Measurements from ENCODE around the gene PLCG2.
A peak's percentile ranks its signal among the peaks of the same experiment; 100 is the strongest.
"Not testable (repeated sequence)": the region's sequence is repeated elsewhere in the genome, so short reads cannot be mapped to it uniquely, and the experiment has no call there.

PLCG2 gene

DNA sequence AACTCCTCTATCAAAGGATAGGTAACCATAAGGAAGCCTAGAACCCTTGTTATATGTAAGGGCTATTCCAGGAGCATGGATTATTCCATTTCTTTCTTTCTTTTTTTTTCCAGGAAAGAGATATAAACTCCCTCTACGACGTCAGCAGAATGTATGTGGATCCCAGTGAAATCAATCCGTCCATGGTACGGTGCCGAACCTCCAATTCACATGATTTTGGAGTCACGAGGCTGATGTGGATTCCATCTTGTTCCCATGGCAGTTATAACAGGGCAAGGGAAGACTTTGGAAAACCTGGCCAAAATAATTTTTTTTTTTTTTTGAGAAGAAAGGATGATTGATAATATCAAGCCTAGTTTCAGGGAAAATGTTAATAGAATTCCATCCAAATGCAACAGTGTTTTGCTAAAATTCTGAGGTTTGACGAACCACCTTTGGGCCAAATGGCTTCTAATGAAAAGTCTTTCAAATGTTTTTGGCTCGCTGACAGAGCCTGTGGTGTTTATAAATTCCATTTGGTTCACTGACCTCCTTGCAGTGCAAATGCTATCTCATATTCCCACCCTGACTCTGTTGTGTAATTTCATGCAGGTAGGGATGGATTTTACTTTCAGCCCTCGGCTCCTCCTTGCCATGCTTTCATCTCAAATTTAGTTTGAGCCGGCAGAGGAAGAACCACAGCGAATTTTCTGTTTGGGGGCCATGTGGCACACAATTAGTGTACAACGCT is 142.2 kb downstream of the PLCG2 start:
- DNase-seq = no peak

DNA sequence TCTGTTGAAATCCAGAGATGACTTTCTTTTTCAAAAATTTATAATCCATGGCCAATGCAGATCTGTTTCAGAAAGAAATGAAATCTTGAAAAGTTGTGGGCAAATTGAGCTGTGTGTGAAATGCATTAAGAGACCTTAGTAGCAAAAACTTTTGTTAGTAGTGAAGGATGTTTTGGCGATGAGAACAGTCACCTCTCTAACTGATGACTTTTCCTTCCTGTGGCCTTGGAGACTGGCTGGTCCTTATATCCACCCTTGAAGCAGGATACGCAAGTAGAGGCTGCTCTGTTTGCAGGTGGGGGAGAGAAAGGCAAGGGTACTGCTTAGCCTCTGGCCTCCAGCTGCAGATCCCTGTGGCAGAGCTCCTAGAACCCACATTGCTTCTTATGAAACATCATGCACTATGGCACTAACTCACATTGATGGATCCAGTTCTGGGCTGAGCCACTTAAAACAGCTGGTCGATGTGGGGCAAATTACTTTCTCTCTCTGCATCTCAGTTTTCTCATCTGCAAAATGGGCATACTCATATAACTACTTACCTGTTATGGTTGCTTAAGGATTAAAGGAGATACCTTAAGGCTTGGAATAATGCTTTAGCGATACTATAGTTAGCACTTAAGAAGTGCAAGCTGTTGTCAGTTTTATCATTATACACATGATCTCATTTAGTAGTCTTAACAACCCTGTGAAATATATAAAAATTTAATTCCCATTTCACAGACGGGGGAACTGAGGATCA is 142.9 kb downstream of the PLCG2 start:
- DNase-seq = no peak

DNA sequence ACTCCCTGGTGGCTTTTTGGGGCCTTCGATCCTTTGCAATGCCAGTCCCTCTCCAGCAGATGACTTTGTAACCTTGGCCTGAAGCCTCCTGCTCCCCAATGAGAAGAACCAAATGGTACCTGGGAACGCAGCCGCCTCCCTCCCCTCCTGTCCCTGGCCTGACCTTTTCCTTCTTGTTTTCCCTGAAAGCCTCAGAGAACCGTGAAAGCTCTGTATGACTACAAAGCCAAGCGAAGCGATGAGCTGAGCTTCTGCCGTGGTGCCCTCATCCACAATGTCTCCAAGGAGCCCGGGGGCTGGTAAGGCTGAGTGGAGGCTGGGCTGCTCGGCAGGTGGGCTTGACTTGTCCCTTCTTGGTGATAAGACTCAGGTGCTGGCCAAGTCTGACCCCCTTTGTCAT is 144.2 kb downstream of the PLCG2 start:
- no peak for DNase-seq

DNA sequence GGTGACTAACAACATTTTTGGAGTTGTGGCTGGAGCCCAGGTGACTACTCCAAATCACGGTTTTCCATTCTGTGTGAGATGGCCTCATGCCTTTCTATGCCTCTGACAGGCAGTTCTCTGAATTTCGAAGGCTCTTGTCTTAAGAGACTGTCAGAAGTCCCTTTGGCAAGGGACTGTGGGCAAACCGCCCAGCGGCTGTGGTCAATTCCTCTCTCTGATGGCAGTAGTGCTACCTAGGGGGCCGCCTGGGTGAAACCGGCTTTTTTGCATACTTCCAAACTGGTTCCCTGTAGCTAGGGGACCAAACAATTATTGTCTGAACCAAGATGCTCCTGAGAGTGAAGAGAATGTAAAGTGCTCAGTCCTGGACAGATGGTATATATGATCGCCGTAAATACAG is 145.9 kb downstream of the PLCG2 start:
- DNase-seq = no peak

DNA sequence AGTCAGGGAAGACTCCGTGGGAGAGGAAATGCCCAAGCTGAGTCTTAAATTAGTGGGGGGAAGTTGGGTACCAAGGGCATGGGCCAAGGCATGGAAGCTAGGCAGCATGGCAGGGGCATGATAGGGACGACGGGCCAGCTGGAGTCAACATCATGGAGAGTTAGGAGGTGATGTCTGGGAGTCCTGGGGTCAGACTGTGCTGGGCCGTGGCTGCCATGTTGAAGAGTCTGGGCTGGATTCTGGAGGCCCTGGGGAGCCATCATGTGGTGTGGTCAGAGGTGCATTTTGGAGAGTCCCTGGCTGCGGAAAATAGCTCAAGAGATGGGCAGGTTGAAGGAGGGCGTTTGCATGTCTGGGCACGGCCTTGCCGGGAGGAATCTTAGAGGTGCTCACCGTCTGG is 146.9 kb downstream of the PLCG2 start:
- no peak for DNase-seq

DNA sequence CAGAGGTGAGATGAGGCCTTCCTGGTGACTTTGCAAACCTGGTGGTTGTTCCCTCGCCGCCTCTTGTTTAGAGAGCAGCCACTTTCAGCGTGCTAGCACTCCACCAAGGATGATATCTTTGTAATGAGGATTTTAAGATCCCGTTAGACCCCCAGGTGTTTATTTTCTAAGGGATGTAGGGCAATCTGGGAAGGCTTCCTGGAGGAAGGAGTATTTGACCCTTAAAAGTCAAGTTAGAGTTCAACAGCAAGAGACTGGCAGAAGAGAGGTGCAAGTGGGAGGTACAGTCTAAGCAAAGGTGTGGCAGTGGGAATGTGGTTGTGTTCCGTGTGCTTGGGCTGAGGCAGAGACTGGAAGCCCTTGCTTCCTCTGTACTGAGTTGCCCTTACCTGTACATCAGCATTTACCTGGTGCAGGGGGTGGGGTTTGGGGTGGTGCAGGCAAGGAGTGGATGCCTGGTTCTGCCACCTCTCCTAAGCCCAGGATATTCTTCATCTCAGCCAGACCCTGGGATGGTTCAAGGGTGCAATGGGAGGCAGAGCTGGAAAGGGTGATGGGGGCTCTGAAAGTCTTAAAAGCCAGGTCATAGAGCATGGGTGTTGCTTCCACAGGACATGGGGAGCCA is 148.6 kb downstream of the PLCG2 start:
- no peak for DNase-seq

DNA sequence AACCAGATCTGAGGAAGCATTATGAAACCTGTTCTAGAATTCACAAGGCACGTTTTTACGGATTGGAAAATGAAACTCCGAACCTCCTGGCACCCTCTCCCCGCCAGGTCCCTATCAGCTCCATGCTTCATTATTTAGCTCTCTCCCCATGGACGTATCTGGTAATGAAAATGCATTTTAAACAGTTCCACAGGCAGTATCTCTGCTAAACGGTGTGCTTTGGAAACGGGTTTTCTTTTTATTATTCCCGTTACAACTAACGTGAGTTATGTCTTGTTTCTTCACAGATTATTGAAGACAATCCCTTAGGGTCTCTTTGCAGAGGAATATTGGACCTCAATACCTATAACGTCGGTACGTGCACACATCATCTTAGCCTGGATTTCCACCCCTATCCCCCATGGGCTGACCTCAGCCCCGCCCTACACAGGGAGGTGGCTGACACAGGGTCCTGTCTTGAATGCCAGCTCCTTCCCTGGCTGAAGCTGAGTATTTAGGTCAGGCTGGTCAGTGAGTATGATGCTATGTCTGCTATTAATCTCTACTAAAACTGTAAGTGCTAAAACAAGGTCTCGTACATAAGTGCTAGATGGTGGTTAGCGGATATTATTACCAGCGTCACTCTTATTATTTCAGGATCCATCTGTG is 149.3 kb downstream of the PLCG2 start:
- DNase-seq = no peak

DNA sequence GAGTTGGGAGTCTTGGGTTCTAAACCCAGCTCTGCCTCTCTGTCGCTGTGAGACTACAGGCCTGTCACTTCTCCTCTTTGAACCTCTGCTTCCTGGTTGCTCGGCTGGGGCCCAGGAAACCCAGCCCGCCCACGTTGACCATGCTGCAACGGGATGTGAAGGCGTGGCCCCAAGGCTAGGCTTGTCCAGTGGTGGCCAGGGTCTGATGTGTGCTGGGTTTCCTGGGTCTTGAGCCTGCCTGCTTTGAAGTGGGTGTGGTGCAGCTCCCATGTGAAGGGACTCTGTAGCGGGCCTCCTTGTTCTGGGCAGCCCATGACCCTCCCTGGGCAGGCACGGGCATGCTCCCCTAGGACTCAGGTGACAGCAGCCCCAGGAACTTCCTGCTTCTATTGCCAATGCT is 149.9 kb downstream of the PLCG2 start:
- DNase-seq = peak; percentile 33 to 57

DNA sequence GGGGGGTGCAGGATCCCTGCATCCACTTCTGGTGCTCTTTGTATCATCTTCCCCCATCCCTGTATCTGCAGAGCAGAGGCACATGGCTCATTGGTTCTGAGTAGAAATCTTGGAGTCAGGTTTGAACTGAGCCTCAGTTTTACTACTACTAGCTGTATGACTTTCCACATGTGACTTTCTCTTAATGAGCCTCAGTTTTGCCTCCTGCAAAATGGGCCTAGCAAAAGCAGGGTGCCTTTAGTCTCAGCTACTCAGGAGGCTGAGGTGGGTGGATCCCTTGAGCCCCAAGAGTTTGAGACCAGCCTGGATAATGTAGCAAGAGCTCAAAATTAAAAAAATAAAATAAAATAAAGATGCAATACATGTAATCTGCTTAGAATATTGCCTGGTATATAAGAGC is 150.8 kb downstream of the PLCG2 start:
- no peak for DNase-seq

DNA sequence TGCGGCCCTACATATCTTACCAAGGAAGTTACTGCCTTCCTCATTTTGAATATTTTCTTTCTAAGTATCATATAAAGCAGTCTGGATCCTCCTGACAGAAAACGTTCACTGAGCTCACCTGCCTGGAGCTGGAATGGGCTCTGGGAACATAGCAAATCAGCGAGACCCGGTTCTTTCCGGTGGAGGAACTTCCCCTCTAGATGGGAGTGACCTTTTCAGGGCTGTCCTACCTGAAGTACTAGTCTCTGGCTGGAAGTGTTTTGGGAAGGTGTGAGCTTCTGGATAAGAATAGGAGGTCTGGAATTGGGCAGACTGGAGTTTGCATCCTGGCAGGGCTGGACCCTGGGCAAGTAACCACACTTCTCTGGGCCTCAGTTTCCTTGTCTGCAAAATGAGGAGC is 152.8 kb downstream of the PLCG2 start:
- DNase-seq = no peak

DNA sequence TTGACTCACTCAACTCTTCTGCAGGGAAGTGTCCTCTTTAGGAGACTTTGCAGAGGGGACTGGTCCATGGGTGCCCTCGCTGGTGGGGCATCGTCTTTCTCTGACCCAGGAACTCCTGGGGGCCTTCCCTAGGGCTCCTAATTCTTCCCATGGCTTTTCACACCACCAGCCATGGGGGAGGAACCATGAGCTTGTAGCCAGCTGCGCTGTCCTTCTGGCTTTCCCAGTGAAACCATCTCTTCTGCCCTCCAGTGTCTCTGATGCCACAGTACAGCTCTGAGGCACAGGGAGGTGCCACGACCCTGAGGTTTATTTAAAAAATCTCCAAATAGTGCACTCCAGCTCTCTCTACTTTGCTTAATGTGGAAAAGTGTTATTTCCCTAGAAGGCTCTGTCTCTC is 153.6 kb downstream of the PLCG2 start:
- no peak for DNase-seq

DNA sequence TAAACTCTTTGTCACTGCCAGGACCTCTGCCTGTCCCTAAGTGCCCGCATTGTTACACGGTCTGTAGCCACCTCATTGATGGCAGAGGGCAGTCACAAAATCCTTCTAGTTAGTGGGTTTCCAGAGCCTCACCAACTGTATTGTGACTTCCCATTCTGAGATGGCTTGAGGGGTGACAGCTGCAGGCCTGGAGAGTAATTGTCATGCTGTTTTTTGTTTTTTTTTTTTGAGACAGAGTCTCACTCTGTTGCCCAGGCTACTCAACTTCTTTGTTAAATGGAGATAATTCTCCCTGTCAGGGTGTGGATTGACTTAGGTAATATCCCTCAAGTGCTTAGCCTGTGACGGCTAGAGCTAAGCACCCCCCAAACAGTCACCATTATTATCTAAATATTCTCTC is 154.3 kb downstream of the PLCG2 start:
- no peak for DNase-seq

DNA sequence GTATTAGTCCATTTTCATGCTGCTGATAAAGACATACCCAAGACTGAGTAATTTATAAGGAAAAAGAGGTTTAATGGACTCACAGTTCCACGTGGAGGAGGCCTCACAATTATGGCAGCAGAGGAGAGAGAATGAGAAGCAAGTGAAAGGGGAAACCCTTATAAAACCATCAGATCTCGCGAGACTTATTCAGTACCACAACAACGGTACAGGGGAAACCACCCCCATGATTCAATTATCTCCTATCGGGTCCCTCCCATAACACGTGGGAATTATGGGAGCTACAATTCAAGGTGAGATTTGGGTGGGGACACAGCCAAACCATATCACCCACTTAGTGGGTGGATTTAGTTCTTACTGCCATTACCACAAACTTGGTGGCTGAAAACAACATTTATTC is 155.6 kb downstream of the PLCG2 start:
- not testable (repeated sequence) for DNase-seq

DNA sequence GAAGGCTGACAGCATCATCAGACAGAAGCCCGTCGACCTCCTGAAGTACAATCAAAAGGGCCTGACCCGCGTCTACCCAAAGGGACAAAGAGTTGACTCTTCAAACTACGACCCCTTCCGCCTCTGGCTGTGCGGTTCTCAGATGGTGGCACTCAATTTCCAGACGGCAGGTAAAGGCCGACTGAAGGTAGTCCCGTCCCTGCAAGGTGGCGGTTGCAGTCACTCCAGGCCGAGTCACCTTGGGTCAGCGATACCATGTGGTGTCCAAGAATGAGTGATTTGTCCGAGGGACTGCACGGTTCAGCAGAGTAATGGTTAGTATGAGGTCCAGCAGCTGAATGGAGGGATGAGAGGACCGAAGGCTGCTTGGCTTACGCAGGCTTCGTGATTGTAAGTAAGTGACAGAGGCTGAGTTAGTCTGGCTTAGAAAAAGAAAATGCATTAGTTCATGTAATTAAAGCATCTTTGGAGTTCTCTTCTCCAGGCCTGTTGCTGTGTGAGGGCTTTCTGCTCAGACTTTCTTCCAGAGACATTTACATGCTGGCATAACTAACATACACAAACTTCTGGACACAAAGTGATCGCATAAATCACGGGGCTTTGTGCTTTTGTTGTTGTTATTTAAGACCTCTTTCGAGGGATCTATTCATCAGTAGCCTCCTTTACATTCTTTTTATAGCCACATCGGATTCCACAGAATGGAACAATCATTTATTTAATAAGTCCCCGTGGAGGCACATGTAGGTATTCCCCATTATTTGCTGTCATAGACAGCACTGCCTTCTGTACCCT is 157.3 kb downstream of the PLCG2 start:
- DNase-seq = no peak

DNA sequence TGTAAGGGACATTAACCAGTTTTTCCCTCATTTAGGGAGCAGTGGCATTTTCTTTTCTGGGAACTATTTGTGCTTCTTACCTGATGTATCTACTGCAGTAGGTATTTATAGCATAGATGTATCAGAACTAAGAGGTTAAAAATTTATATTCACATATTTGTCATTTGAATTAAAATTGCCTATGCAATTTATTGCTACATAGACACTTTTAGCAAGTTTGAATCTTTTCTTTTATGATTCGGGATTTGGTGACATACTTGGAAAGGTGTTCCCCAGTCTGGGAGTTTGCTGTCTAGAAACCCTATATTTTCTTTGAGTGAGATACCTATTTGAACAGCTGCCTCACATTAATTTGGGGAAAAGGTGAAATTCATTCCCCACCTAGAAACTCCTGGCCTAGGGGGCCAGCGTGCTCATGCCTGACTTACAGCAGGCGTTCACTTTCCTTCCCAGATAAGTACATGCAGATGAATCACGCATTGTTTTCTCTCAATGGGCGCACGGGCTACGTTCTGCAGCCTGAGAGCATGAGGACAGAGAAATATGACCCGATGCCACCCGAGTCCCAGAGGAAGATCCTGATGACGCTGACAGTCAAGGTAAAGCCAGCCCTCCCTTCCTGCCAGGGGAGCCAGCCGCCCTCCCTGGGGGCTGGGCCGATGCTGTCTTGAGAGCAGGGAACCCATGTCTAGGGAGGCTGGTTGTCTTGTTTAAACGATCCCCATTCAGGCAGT is 158.4 kb downstream of the PLCG2 start:
- DNase-seq = no peak

DNA sequence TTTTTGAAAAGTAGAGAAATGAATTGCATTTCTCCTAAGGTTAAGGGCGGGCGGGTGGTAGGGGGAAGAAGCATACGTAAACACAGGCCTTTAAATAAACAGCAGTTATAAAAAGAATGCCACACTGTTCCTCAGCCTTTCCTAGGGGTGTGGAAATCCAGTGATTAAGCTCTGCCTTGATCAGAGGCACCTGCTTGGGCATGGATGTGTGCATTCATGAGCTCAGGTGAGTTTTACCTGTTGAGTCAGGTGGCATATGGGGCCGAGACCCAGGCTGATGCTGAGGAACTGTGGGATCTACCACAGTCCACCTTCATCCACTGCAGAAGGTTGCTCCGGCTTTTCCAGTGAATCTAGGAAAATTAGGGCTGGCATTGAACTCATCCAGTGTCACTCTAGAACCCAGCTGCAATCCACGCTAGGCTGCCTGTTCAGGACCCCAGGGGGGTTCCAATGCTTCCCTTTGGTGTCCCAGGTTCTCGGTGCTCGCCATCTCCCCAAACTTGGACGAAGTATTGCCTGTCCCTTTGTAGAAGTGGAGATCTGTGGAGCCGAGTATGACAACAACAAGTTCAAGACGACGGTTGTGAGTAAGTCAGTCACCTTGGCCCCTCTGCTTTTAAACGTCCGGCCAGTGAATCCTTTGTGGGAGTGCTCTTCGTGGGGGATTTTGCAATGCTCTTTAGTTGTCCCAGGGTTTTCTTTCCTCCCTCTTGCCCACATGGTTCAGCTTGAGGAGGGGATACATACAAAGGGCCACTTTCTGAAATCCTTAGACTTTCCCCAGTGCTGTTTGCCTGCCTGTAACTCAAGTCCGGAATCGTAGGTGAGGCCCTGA is 159.5 kb downstream of the PLCG2 start:
- no peak for DNase-seq

DNA sequence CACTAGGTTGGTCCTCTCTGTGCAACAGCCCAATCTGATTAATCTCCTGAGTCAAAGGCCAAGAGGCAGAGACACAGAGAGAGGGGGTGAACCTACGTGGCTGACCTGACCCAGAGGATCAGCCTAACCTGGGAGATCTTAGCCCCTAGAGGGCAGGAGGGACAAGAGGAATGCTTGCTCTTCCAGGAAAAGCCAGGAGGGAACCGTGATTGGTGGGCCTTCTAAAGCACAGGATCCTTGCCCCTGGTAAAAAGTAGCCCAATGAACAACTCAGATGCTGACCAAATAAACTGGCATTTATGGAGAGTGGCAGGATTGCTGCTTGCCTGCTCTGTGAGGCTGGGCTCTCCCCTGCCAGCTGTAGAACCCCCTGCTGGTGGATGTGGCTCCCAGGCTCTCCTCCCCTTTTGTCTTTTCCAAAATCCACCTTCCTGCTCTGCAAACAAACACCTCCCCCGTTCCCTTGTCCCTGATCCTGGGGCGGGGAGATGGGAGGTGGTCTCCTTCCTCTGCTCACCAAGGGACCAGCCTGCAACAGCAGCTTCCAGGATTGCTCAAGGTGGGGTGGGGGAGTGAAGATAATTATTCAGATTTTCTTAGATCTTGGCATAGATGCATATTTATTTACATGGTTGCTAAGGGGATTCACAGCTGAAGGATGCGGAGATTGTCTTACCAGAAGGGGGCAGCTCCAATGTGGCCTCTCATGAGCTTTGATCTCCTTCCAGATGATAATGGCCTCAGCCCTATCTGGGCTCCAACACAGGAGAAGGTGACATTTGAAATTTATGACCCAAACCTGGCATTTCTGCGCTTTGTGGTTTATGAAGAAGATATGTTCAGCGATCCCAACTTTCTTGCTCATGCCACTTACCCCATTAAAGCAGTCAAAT is 160.3 kb downstream of the PLCG2 start:
- no peak for DNase-seq

DNA sequence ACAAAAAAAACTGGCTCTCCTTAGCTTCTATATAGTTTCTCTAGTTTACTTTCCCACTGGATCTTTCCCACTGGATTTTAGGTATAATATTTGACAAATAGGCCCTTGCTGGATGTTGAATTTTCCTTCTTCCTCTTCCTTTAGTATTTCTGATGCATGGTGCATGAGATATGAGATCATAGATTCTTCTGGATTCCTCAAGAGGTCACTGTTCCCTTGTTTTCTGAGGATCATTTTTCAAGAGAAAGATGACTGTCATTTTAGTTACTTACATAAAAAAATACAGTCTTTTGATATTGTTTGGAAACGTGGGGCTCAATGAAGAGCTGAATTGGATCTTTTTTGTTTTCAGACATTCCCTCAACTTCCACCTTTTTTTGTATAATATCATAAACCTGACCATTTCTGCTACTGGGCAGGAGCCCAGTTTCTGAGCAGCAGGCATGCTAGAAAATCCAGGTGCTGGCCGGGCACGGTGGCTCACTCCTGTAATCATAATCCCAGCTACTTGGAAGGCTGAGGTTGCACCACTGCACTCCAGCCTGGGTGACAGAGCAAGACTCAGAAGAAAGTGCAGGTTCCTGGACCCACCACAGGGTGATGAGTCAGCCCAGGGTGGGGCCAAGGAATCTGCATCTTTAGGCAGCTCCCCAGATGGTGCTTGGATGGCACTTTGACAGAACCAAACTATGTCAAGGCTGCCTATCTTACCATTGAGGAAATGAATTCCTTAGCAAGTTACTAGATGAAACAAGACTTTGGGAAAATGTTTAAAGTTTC is 161.9 kb downstream of the PLCG2 start:
- DNase-seq = no peak

DNA sequence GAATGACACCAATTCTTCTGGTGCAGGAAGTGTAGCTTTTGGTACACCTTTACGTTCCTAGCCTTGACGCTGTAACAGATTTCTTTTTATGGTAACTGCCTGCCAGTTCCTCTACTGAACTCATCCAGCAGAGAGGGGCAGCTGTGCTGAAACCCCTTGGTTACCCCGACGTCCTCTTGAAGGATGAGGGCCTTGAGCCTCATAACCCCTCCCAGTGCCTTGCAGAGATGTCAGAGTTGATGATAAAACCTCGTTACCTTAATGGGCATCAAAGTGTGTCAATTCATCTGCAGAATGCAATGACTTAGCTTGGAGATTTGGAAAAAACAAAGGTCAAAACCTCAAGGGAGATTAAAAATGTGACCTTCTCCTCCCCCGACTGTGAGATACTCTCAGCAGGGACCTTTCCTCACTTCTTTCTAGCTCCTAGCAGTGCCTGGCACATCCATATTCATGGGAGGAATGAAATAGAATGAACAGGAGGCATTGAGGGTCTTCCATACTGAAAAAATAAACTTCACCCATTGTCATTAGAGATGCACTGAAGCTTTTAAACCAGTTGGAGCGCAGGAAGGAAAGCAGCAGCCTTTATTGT is 163.0 kb downstream of the PLCG2 start:
- DNase-seq = no peak
